H9 (cell line): ENCODE results near the gene TMEM100. TPM values are rescaled to one million over a fixed set of nuclear protein-coding genes. Genes with fewer than 3 reads are reported as not detected.

Experiments
- DNase-seq: peaks from one replicate; pipeline ENCODE4 v3.0.0-alpha.2; 2017
- H2AFZ ChIP-seq: one replicate; pipeline ENCODE4 v1.6.1; 2013; ENCODE audit warnings: mild to moderate bottlenecking, low read length, control low read depth, moderate library complexity
- H2AK5ac ChIP-seq: 2 replicates; pipeline ENCODE4 v1.6.1; 2013; ENCODE audit warnings: low read length, control low read depth, mixed read lengths; ENCODE audit not compliant: insufficient read length
- H2BK120ac ChIP-seq: one replicate; pipeline ENCODE4 v1.6.1; 2013; ENCODE audit warnings: low read depth, mild to moderate bottlenecking, low read length, control low read depth, inconsistent platforms; ENCODE audit not compliant: poor library complexity, severe bottlenecking
- H2BK12ac ChIP-seq: 2 replicates; pipeline ENCODE4 v1.6.1; 2013; ENCODE audit warnings: low read length, control low read depth, mixed read lengths, low read depth; ENCODE audit not compliant: insufficient read length
- H2BK15ac ChIP-seq: 2 replicates; pipeline ENCODE4 v1.6.1; 2013; ENCODE audit warnings: low read depth, low read length, control low read depth
- H2BK20ac ChIP-seq: one replicate; pipeline ENCODE4 v1.6.1; 2013; ENCODE audit warnings: low read depth, mild to moderate bottlenecking, low read length, control low read depth, inconsistent platforms; ENCODE audit not compliant: poor library complexity, severe bottlenecking
- H2BK5ac ChIP-seq: 2 replicates; pipeline ENCODE4 v1.6.1; 2013; ENCODE audit warnings: low read length, control low read depth, mixed read lengths; ENCODE audit not compliant: insufficient read length
- H3K14ac ChIP-seq: 2 replicates; pipeline ENCODE4 v1.6.1; 2013; ENCODE audit warnings: low read length, control low read depth; ENCODE audit not compliant: insufficient read depth
- H3K18ac ChIP-seq: 2 replicates; pipeline ENCODE4 v1.6.1; 2013; ENCODE audit warnings: low read depth, mild to moderate bottlenecking, mixed read lengths, low read length, control low read depth; ENCODE audit not compliant: insufficient read length
- H3K23ac ChIP-seq: 2 replicates; pipeline ENCODE4 v1.6.1; 2013; ENCODE audit warnings: low read length, control low read depth, mixed read lengths, low read depth; ENCODE audit not compliant: insufficient read length
- H3K23me2 ChIP-seq: 2 replicates; pipeline ENCODE4 v1.6.1; 2013; ENCODE audit warnings: low read depth, mild to moderate bottlenecking, mixed read lengths, low read length, control low read depth; ENCODE audit not compliant: insufficient read length, poor library complexity, severe bottlenecking
- H3K27ac ChIP-seq: 2 replicates; pipeline ENCODE4 v1.5.1; 2013; ENCODE audit warnings: low read length, control low read depth, mixed read lengths, low read depth; ENCODE audit not compliant: insufficient read length
- H3K27me3 ChIP-seq: 2 replicates; pipeline ENCODE4 v1.6.1; 2013; ENCODE audit warnings: low read length, control low read depth, inconsistent platforms; ENCODE audit not compliant: insufficient read depth
- H3K4ac ChIP-seq: 2 replicates; pipeline ENCODE4 v1.6.1; 2013; ENCODE audit warnings: low read depth, mild to moderate bottlenecking, control low read depth, inconsistent platforms, low read length, moderate library complexity
- H3K4me1 ChIP-seq: 2 replicates; pipeline ENCODE4 v1.6.1; 2013; ENCODE audit warnings: low read length, control low read depth, inconsistent platforms; ENCODE audit not compliant: insufficient read depth
- H3K4me2 ChIP-seq: 2 replicates; pipeline ENCODE4 v1.6.1; 2013; ENCODE audit warnings: low read length, control low read depth, mixed read lengths; ENCODE audit not compliant: insufficient read length, insufficient read depth
- H3K56ac ChIP-seq: 2 replicates; pipeline ENCODE4 v1.6.1; 2013; ENCODE audit warnings: low read depth, mild to moderate bottlenecking, mixed read lengths, low read length, control low read depth; ENCODE audit not compliant: insufficient read length
- H3K79me1 ChIP-seq: 2 replicates; pipeline ENCODE4 v1.6.1; 2013; ENCODE audit warnings: low read depth, mild to moderate bottlenecking, moderate library complexity, low read length, control low read depth, inconsistent platforms; ENCODE audit not compliant: insufficient read depth, poor library complexity, severe bottlenecking
- H3K79me2 ChIP-seq: 2 replicates; pipeline ENCODE4 v1.6.1; 2013; ENCODE audit warnings: low read length, control low read depth, inconsistent platforms; ENCODE audit not compliant: insufficient read depth
- H3K9ac ChIP-seq: 2 replicates; pipeline ENCODE4 v1.6.1; 2013; ENCODE audit warnings: low read length, control low read depth, mixed read lengths; ENCODE audit not compliant: insufficient read length; ENCODE audit errors: extremely low read depth
- H3K9me3 ChIP-seq: one replicate; pipeline ENCODE4 v1.6.1; 2013; ENCODE audit warnings: low read depth, low read length, inconsistent platforms; ENCODE audit not compliant: control insufficient read depth
- H3T11ph ChIP-seq: one replicate; pipeline ENCODE4 v1.6.1; 2013; ENCODE audit warnings: mild to moderate bottlenecking, low read length, control low read depth, inconsistent platforms
- H4K20me1 ChIP-seq: one replicate; pipeline ENCODE4 v1.6.1; 2013; ENCODE audit not compliant: control insufficient read depth, insufficient read length, insufficient read depth
- H4K5ac ChIP-seq: 2 replicates; pipeline ENCODE4 v1.6.1; 2013; ENCODE audit warnings: low read depth, mild to moderate bottlenecking, mixed read lengths, low read length, control low read depth; ENCODE audit not compliant: insufficient read length
- H4K8ac ChIP-seq: replicated peaks from 2 replicates; pipeline ENCODE4 v1.6.1; 2013; ENCODE audit warnings: low read length, control low read depth, mixed read lengths, low read depth; ENCODE audit not compliant: insufficient read length
- H4K91ac ChIP-seq: 2 replicates; pipeline ENCODE4 v1.6.1; 2013; ENCODE audit warnings: low read depth, mild to moderate bottlenecking, moderate library complexity, mixed read lengths, low read length, control low read depth; ENCODE audit not compliant: insufficient read length
- H3K27ac Mint-ChIP-seq, 3 experiments: 2 replicates in 2 of 3; 3 replicates in 1 of 3; pipeline ENCODE4 v1.8.0; 2020 to 2021; ENCODE audit warnings: mixed read lengths in 3 of 3, mild to moderate bottlenecking in 1 of 3, moderate library complexity in 1 of 3
- H3K27me3 Mint-ChIP-seq: 2 replicates; pipeline ENCODE4 v1.8.0; 2021; ENCODE audit warnings: low read depth, mild to moderate bottlenecking, moderate library complexity, mixed read lengths
- H3K36me3 Mint-ChIP-seq, 3 experiments: 2 replicates in 2 of 3; 3 replicates in 1 of 3; pipeline ENCODE4 v1.8.0; 2020 to 2021; ENCODE audit warnings: low read depth in 3 of 3, mixed read lengths in 3 of 3; ENCODE audit not compliant: insufficient read depth in 1 of 3
- H3K4me1 Mint-ChIP-seq, 2 experiments: 2 replicates each; pipeline ENCODE4 v1.8.0; 2020; ENCODE audit warnings: mixed read lengths in 2 of 2
- H3K4me3 Mint-ChIP-seq, 2 experiments: 2 replicates in 1 of 2; 3 replicates in 1 of 2; pipeline ENCODE4 v1.8.0; 2020 to 2021; ENCODE audit warnings: mild to moderate bottlenecking in 2 of 2, mixed read lengths in 2 of 2, moderate library complexity in 1 of 2
- H3K9me3 Mint-ChIP-seq, 2 experiments: 2 replicates in 1 of 2; 3 replicates in 1 of 2; pipeline ENCODE4 v1.8.0; 2020; ENCODE audit warnings: mild to moderate bottlenecking in 2 of 2, mixed read lengths in 2 of 2, moderate library complexity in 1 of 2
- WGBS: extraction: QIAGEN DNeasy Blood & Tissue Kit; methylation state at CpG from one replicate; pipeline ENCODE4 v1.1.7; 2013; ENCODE audit warnings: missing lambda C conversion rate, low lambda C conversion rate, mixed read lengths; ENCODE audit not compliant: insufficient read length; ENCODE audit errors: extremely low coverage; 5-methylcytosine and 5-hydroxymethylcytosine counted together
- total RNA-seq: library from RNA; stranded (reverse); gene quantifications from 2 replicates; pipeline ENCODE4 v1.2.1, GENCODE V29; 2021
- TF ChIP-seq, protein P1 (sequence below): fragments of 200-600 bp; sonication (generic); conservative IDR thresholded peaks from 3 replicates; pipeline ENCODE4 v1.8.0; 2021; ENCODE audit warnings: antibody characterized with exemption, mild to moderate bottlenecking

Gene TMEM100
- total RNA-seq, 1 experiment from 2014 or later = 0.17 TPM

DNA sequence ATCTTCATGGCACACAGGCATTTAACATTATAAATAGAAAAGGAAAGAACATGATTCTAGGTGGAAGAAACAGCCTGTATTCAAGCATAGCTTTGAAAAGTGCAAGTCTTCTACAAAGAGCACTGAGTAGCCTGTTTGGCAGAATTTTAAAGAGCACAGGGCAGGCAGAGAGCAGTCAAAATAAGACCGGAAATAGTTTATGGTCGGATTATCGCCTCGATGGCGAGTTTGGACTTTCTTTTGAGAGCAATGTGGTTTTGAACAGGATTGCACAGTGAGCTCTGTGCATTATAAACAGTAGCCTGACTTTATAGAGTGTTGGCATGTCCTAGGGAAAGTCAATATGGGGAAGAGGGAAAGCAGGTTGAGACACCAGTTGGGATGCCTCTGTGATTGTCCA, 6.2 kb upstream of the TMEM100 start:
- Histone ChIP-seq H4K8ac (no peak overlapping the region), H3K9ac (no peak overlapping the region), H3K9me3 (no peaks in the 10 kb centered on the region), H4K20me1 (no peaks in the 10 kb centered on the region), H2BK15ac (no peak overlapping the region), H2AK5ac (no peak overlapping the region), H3K14ac (no peak overlapping the region), H3K27me3 (0 out of 2 replicates have a peak, but pooled peaks cover 3% of the 10 kb centered on the region), H2AFZ (no peak overlapping the region), H2BK12ac (no peak overlapping the region), H3K23me2 (no peaks in the 10 kb centered on the region), H3K79me2 (no peaks in the 10 kb centered on the region), H2BK20ac (no peak overlapping the region), H3K27ac (no peak overlapping the region), H3K79me1 (no peaks in the 10 kb centered on the region), H2BK120ac (no peak overlapping the region), H3K4me1 (peaks cover 8% of the 10 kb centered on the region; the same call in 1 of the 2 replicates), H3K4me2 (no peak overlapping the region), H4K91ac (no peak overlapping the region), H2BK5ac (no peak overlapping the region), H3T11ph (no peak overlapping the region), H3K18ac (no peak overlapping the region), H3K4ac (no peak overlapping the region), H3K56ac (no peak overlapping the region), H4K5ac (no peak overlapping the region), H3K23ac (no peak overlapping the region)
- no peak for DNase-seq
- Mint-ChIP-seq H3K4me3 (no peak overlapping the region), H3K27me3 (no peaks in the 10 kb centered on the region), H3K9me3 (no peaks in the 10 kb centered on the region), H3K36me3 (no peaks in the 10 kb centered on the region), H3K27ac (no peak overlapping the region), H3K4me1 (peaks cover 42 to 59% of the 10 kb centered on the region in 2 experiments)
- TF ChIP-seq, protein P1, sequence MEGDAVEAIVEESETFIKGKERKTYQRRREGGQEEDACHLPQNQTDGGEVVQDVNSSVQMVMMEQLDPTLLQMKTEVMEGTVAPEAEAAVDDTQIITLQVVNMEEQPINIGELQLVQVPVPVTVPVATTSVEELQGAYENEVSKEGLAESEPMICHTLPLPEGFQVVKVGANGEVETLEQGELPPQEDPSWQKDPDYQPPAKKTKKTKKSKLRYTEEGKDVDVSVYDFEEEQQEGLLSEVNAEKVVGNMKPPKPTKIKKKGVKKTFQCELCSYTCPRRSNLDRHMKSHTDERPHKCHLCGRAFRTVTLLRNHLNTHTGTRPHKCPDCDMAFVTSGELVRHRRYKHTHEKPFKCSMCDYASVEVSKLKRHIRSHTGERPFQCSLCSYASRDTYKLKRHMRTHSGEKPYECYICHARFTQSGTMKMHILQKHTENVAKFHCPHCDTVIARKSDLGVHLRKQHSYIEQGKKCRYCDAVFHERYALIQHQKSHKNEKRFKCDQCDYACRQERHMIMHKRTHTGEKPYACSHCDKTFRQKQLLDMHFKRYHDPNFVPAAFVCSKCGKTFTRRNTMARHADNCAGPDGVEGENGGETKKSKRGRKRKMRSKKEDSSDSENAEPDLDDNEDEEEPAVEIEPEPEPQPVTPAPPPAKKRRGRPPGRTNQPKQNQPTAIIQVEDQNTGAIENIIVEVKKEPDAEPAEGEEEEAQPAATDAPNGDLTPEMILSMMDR = no peak
- WGBS = no CpG with 5 or more reads among the region's 5 CpGs
